WERI-Rb-1 (cell line): Measurements from ENCODE around the gene BEST3.
"Not testable (repeated sequence)": the region's sequence is repeated elsewhere in the genome, so short reads cannot be mapped to it uniquely, and the experiment has no call there.

ENCODE experiments used
- DNase-seq: peaks from one replicate; pipeline ENCODE4 v3.0.0-alpha.2; 2020
- H3K27ac ChIP-seq: fragments of 250-450 bp; sonication (Bioruptor Pico); 2 replicates; pipeline ENCODE4 v1.5.1; 2020; ENCODE audit warnings: mild to moderate bottlenecking, moderate library complexity
- H3K27me3 ChIP-seq: fragments of 250-450 bp; sonication (Bioruptor Pico); 2 replicates; pipeline ENCODE4 v1.5.1; 2021; ENCODE audit warnings: mild to moderate bottlenecking, low read depth, moderate library complexity; ENCODE audit not compliant: insufficient read depth, severe bottlenecking
- H3K36me3 ChIP-seq: fragments of 250-450 bp; sonication (Bioruptor Pico); 2 replicates; pipeline ENCODE4 v1.5.1; 2020; ENCODE audit warnings: mild to moderate bottlenecking, moderate library complexity
- H3K4me3 ChIP-seq: 2 replicates; pipeline ENCODE4 v1.5.1; 2011; ENCODE audit warnings: low read depth, mild to moderate bottlenecking, control low read depth, low read length
- H3K9me3 ChIP-seq: fragments of 250-450 bp; sonication (Bioruptor Pico); 2 replicates; pipeline ENCODE4 v1.5.1; 2021; ENCODE audit warnings: mild to moderate bottlenecking, moderate library complexity; ENCODE audit not compliant: severe bottlenecking
- CTCF ChIP-seq: IDR thresholded peaks from 2 replicates; pipeline ENCODE4 v1.5.1; 2011; ENCODE audit warnings: low read depth, mild to moderate bottlenecking, control low read depth, inconsistent platforms, low read length

BEST3 gene

GRCh38 chr12:69616025-69616424, 83.1 kb downstream of the BEST3 start:
- Histone ChIP-seq H3K36me3 (no peaks in the 10 kb centered on the region), H3K9me3 (no peaks in the 10 kb centered on the region), H3K27me3 (no peaks in the 10 kb centered on the region), H3K4me3 (no peak overlapping the region), H3K27ac (no peak overlapping the region)
- DNase-seq: no peak
- TF ChIP-seq CTCF: no peak

- Histone ChIP-seq H3K4me3 (no peak overlapping the region), H3K36me3 (no peaks in the 10 kb centered on the region), H3K27me3 (no peaks in the 10 kb centered on the region), H3K9me3 (no peaks in the 10 kb centered on the region), H3K27ac (no peak overlapping the region)
- DNase-seq: no peak
- no peak for TF ChIP-seq CTCF
These were observed 85.8 kb downstream of the BEST3 start for GRCh38 chr12:69613351-69613750.

DNA sequence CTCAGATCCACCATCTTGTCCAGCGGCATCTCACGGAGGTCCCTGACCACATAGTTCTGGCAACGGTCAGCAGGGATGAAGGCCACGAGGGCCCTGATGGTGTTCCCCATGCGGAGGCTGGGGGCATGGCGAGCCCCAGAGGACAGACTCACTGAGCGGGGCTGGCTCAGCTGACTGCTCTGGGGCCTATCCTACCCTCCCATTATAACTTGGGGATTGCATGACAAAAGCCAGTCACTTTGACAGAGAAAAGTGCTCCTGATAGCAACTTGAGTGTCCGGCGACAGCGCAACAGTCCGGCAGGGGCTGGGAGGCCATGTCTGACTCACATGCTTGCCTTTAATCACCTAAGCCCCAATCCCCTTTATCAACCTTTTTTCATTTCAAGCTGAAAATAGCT, 88.4 kb downstream of the BEST3 start, which contains the start of gene LRRC10:
TSS of gene LRRC10 (minus strand) at position 179 of the 400 bp plus-strand sequence. CDS start at position 110, 69 bp downstream.
- Histone ChIP-seq H3K36me3 (no peaks in the 10 kb centered on the region), H3K27me3 (no peaks in the 10 kb centered on the region), H3K4me3 (no peak within 1 kb of the TSS), H3K9me3 (no peaks in the 10 kb centered on the region), H3K27ac (no peak within 1 kb of the TSS)
- no peak for TF ChIP-seq CTCF
- no peak for DNase-seq

DNA sequence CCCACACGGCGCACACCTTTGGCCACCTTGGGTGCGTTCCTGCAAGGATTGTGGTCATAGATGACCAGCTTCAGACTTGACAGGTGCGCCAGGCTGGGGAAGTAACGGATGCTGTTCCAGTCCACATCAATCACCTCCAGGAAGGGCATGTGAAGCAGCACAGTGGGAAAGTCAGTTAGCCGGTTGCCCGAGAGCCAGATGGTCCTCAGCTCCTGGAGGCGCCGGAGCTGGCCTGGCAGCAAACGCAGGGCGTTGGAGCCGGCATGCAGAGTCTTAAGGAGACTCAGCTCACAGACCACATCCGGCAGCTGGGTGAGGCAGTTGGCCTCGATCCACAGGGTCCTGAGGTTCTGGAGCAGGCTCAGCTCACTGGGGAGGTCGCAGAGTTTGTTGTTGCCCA, 89.0 kb downstream of the BEST3 start:
- no peaks in the 10 kb centered on the region for H3K27me3 ChIP-seq
- no peak overlapping the region for H3K27ac ChIP-seq
- no peaks in the 10 kb centered on the region for H3K36me3 ChIP-seq
- DNase-seq: no peak
- no peaks in the 10 kb centered on the region for H3K9me3 ChIP-seq
- no peak overlapping the region for H3K4me3 ChIP-seq
- TF ChIP-seq CTCF: no peak

GRCh38 chr12:69608114-69608513, 91.0 kb downstream of the BEST3 start:
- TF ChIP-seq CTCF: no peak

DNA sequence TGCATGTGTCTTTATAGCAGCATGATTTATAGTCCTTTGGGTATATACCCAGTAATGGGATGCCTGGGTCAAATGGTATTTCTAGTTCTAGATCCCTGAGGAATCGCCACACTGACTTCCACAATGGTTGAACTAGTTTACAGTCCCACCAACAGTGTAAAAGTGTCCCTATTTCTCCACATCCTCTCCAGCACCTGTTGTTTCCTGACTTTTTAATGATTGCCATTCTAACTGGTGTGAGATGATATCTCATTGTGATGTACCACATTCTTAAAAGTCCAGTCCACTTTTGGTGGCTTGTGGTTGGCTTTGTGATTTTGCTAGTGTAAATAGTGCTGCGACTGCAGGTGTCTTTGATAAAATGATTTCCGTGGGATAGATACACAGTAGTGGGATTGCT, 94.8 kb downstream of the BEST3 start:
- not testable (repeated sequence) for DNase-seq, H3K9me3 ChIP-seq, H3K27ac ChIP-seq, H3K4me3 ChIP-seq, H3K27me3 ChIP-seq
- H3K36me3 ChIP-seq: peaks cover 37% of the 10 kb centered on the region

More at GRCh38 chr12:69608114-69608513, 91.0 kb downstream of the BEST3 start:
- Histone ChIP-seq H3K4me3 (no peak overlapping the region), H3K27me3 (no peaks in the 10 kb centered on the region), H3K36me3 (peaks cover 4% of the 10 kb centered on the region), H3K9me3 (no peaks in the 10 kb centered on the region), H3K27ac (no peak overlapping the region)
- no peak for DNase-seq
